ENCODE measurements around the gene CLMN. TPM values are rescaled to one million over a fixed set of nuclear protein-coding genes. Genes with fewer than 3 reads are reported as not detected.

Gene CLMN
- total and polyA plus RNA-seq, 2 donors (not counting 1 experiment from before 2014, with no cell fraction given) = 9.6 to 51.5 TPM

GRCh38 chr14:95216008-95216407, 103.7 kb downstream of the CLMN start:
- H3K27ac Mint-ChIP-seq = no peak overlapping the region

More at GRCh38 chr14:95216008-95216407, 103.7 kb downstream of the CLMN start:
- TF ChIP-seq CTCF (IDR thresholded peaks at IDR 0.05) (no peak), EZH2 (IDR thresholded peaks at IDR 0.05; ENCODE audit: borderline replicate concordance, insufficient read depth, low read depth, low read length, poor library complexity, severe bottlenecking) (no peak)
- Histone ChIP-seq H2AFZ (ENCODE audit: insufficient read depth, low read depth, low read length, poor library complexity, severe bottlenecking) (no peak overlapping the region), H3K27me3 (replicated peaks in 1 of 4; ENCODE audit: control extremely low read depth in 1 of 4, control insufficient read depth in 3 of 4, insufficient read depth in 4 of 4, low read length in 3 of 4) (no peaks in the 10 kb centered on the region), H3K9me3 (ENCODE audit: control extremely low read depth in 1 of 3, control insufficient read depth in 2 of 3, insufficient read depth in 1 of 3, low read length in 2 of 3) (peaks cover 0 to 11% (median 8%) of the 10 kb centered on the region in 3 donors), H3K4me2 (replicated peaks; ENCODE audit: low read depth, low read length, poor library complexity, severe bottlenecking) (no peak overlapping the region), H4K20me1 (ENCODE audit: control insufficient read depth, insufficient read depth, low read length, poor library complexity, severe bottlenecking) (no peaks in the 10 kb centered on the region), H3K36me3 (replicated peaks in 1 of 2; ENCODE audit: control extremely low read depth in 1 of 2, control insufficient read depth in 1 of 2, extremely low read depth in 1 of 2, insufficient read depth in 2 of 2, low read length in 1 of 2) (peaks cover 0 to under 1% of the 10 kb centered on the region in 2 experiments), H3K4me1 (ENCODE audit: control insufficient read depth in 2 of 2, insufficient read depth in 2 of 2, low read length in 2 of 2) (no peaks in the 10 kb centered on the region), H3K27ac (ENCODE audit: low read length in 2 of 2) (no peak overlapping the region), H3K9ac (ENCODE audit: low read length) (no peak overlapping the region), H3K4me3 (ENCODE audit: control extremely low read depth in 1 of 5, extremely low read depth in 1 of 5, insufficient read depth in 1 of 5, low read depth in 2 of 5, low read length in 4 of 5) (no peak overlapping the region), H3K79me2 (ENCODE audit: control insufficient read depth, insufficient read depth, low read length) (no peaks in the 10 kb centered on the region)
- Mint-ChIP-seq H3K27me3 (peaks cover 2% of the 10 kb centered on the region), H3K9me3 (ENCODE audit: insufficient read depth) (peaks cover 6% of the 10 kb centered on the region), H3K4me1 (peaks cover 6% of the 10 kb centered on the region), H3K4me3 (no peak overlapping the region)
- no peak for DNase-seq
- ChIA-PET CTCF (no interaction called here), POLR2A (no interaction called here)
- no peak for ATAC-seq (ENCODE audit: low read depth)
- WGBS (ENCODE audit: insufficient coverage) = no CpG with 5 or more reads among the region's 8 CpGs
- intact Hi-C loops (cut with micrococcal nuclease) = no loop called here
